ENCODE measurements around the gene RASGRP2.

DNA sequence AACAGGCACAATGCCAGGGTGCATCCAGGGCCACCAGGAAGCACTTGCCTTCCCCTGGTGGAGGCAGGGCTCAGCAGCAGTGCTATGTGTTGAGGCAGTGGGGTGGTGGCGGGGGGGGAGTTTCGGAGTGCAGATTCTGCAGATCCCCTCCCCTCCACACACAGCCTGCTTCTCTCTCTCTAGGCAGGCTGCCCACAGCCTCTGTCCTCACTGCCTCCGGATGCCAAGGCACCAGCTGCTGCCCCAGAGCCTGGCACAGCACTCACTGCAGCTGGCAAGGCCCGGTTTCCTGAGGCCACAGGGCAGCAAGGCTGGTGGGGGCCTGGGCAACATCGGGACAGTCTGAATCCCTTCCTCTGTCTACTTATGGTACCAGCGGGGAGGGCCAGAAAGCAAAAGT is 56.7 kb downstream of the RASGRP2 start:
- TF ChIP-seq, protein P1, sequence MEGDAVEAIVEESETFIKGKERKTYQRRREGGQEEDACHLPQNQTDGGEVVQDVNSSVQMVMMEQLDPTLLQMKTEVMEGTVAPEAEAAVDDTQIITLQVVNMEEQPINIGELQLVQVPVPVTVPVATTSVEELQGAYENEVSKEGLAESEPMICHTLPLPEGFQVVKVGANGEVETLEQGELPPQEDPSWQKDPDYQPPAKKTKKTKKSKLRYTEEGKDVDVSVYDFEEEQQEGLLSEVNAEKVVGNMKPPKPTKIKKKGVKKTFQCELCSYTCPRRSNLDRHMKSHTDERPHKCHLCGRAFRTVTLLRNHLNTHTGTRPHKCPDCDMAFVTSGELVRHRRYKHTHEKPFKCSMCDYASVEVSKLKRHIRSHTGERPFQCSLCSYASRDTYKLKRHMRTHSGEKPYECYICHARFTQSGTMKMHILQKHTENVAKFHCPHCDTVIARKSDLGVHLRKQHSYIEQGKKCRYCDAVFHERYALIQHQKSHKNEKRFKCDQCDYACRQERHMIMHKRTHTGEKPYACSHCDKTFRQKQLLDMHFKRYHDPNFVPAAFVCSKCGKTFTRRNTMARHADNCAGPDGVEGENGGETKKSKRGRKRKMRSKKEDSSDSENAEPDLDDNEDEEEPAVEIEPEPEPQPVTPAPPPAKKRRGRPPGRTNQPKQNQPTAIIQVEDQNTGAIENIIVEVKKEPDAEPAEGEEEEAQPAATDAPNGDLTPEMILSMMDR (IDR thresholded peaks at IDR 0.05), result no peak
- TF ChIP-seq POLR2AphosphoS5 (IDR thresholded peaks at IDR 0.05) (no peak), POLR2A (IDR thresholded peaks at IDR 0.05) (no peak), EP300 (IDR thresholded peaks at IDR 0.05) (no peak)
